HG02678 (cell line): ENCODE results near the gene HK2.
A peak's percentile ranks its signal among the peaks of the same experiment; 100 is the strongest.
"Not testable (repeated sequence)": the region's sequence is repeated elsewhere in the genome, so short reads cannot be mapped to it uniquely, and the experiment has no call there.

Experiments
- ATAC-seq: cut with Tn5 transposase; IDR thresholded peaks from one replicate; pipeline ENCODE4 v1.9.1; 2021; ENCODE audit warnings: mild to moderate bottlenecking, moderate library complexity; ENCODE audit not compliant: unreplicated experiment

The HK2 gene

DNA sequence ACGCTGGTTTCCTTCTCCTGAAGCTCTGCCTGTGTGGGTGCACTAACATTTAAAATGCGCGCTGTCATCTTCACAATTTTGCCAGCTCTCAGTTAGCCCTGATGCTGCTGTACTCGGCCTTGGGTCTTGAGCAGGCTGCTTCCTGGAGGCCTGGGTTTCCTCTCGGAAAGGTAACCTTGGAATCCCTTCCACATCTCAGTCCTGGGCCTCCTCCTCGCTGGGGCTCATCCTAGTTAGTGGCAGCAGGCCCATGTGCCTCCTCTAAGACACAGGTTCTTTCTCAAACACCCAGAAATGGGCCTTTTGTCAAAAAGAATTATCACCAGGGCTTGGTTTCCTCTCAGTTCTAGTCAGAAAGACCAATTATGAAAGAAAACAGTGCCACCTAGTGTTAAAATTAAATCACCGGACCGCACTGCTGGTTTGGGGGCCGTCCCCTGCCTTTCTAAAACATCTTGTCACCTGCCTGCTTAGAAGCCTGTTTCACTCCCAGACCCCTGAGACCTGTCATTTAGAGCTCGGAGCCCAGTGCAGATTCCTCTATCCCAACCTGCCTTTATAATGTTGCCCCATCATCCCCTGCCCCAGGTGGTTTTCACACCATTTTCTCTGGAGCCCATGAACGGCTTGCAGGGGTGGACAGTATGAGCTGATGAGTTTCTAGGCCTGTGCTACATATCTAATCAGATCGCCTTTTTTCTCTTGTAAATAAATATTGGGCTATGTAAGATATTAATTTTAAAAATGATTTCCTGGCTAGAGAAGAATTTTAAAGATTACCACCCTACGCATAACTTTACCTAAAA is 42.4 kb downstream of the HK2 start:
- peak; percentile 68 for ATAC-seq

DNA sequence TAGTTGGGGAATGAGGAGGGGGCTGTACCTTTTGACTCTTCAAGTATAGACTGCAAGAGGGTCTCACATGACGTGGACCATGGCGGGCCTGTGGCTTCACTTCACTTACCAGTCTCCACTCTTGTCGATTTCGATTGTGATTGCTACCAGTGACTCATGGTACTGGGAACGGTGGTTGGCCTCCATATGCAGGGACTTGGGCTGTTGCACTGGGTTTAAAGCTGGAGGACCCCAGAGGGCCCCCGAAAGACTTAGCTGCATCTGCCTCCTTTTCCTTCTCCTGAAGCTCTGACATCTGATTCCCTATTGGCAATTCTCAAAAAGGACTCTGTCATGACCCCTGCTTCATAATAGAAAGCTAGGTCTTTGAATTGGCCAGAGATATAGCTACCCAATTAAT is 43.4 kb downstream of the HK2 start:
- no peak for ATAC-seq

DNA sequence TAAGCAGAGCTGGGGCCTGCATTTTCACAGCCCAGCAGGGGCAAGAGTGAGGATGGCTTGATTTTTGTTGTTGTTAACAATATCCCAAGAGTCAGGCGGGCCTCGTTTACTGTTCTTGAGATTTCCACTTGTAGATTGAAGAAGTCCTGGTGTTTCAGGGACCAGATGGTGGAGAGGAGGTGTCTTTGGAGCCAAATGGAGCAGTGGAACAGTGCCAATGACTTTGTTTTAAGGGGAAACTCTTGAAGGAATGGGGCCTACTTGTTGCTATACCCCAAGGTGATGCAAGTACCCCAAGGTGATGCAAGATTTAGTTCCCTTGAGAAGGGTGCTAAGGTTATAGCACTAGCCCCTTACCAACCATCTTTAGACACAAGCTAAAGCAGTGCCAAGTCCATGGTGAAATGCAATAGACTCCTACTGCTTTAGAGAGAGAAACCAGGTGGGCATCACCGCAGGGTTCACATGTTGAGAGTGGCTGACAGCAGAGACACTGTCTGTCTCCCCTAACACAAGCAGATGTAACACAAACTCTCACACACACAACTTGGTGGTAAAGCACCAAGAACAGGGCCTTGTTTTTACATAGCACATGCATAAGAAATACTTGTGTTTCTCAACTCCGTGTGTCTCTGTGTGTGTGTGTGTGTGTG is 44.0 kb downstream of the HK2 start:
- no peak for ATAC-seq

DNA sequence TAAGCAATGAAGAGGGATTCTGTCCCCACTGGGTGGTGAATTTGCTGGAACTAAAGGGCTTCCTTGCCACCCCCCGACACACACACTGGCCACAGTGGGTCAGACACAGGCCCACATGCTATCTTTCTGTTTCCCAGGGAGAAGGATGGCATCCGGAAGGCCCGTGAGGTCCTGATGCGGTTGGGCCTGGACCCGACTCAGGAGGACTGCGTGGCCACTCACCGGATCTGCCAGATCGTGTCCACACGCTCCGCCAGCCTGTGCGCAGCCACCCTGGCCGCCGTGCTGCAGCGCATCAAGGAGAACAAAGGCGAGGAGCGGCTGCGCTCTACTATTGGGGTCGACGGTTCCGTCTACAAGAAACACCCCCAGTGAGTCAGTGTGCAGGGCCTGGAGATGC is 44.6 kb downstream of the HK2 start:
- no peak for ATAC-seq

- no peak for ATAC-seq
Observed at GRCh38 chr2:74880054-74880728, 46.3 kb downstream of the HK2 start.

- no peak for ATAC-seq
Observed at GRCh38 chr2:74881176-74881575, 47.2 kb downstream of the HK2 start.

GRCh38 chr2:74881626-74882298 is 47.8 kb downstream of the HK2 start:
- no peak for ATAC-seq

- ATAC-seq: no peak
Observed at GRCh38 chr2:74882299-74882687, 48.4 kb downstream of the HK2 start.

DNA sequence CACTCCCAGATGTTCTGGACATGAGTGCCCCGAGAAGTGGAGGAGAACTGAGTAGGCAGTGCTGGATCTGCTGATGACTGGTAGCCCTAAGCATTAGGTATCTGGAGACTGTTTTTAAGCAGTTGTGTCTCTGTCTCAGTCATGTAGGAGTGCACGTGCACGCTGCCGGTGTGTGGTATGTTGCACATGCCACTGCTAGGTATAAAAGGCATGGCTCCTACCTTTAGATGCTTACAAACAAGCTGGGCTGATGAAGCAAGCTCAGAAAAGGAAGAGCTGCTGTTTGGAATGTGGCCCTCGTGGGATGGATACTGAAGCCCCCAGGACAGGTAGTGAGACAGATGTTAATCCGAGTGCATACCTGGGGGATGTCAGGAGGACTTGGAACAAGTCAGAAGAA is 49.1 kb downstream of the HK2 start:
- ATAC-seq: no peak

DNA sequence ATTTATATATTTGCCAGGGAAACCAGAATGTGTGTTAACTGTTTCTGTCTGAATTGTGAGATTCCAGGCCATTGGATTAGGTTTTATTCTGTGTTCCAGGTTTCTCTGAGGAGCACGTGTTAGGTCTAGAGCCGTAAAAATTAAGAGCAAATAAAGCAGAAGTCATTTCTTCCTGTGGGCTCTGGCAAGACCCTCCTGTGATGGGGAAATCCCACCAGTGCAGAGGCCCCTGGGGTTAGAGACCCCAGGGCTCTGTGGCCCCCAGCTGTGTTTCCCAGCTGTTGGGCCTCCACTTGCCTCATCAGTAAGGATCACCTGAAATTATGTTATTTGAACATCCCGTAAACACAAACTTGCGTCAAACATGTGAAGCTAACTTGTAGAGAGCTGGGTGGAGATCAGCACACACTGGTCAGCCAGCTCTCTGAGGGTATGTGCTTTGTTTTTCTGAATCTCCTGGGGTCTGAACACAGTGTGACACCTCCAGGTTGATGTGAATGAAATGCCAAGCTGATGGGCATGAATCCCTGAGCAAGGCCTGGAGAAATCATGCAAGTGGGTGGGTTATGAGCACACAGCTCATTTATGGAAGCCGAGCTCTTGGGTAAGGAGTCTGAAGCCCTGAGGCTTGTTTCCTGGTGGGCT is 50.3 kb downstream of the HK2 start:
- no peak for ATAC-seq

- no peak for ATAC-seq
Observed at GRCh38 chr2:74884866-74885265, 50.9 kb downstream of the HK2 start.

GRCh38 chr2:74886251-74886650 is 52.3 kb downstream of the HK2 start:
- no peak for ATAC-seq

GRCh38 chr2:74886811-74887210 is 52.9 kb downstream of the HK2 start:
- no peak for ATAC-seq

- no peak for ATAC-seq
Observed at GRCh38 chr2:74887445-74887951, 53.6 kb downstream of the HK2 start.

DNA sequence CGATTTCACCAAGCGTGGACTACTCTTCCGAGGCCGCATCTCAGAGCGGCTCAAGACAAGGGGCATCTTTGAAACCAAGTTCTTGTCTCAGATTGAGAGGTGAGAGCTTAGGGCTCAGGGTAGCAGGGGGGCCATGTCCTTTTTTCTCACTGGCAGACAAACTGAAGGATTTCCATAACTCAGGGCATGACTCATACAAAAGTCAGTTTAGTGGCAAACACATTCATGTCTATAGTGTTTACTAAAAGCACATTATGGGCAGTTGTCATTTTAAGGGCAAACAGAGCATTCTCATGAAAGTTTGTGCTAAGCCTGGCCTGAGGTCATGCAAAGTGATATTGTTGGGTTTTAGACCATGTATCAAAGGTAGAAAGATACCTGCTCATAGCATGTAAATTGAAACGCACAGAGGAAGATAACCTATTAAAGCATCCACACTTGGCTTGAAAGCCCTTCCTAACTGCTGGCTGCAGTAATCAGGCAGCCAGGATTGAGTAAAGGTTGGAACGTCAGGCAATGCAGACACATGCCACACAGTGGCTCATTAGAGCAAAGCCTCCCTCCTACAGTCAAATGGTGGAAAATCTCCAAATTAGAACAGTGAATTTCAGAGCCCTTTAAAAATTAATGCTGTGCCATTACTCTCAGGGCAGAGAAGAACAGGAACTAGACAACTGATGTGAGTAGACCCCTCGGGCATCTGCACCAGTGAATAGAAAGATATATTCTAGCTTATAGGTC is 54.2 kb downstream of the HK2 start:
- ATAC-seq: no peak

- no peak for ATAC-seq
Observed at GRCh38 chr2:74889159-74889558, 55.2 kb downstream of the HK2 start.

- ATAC-seq: no peak
Observed at GRCh38 chr2:74890711-74891110, 56.8 kb downstream of the HK2 start.

- no peak for ATAC-seq
Observed at GRCh38 chr2:74891136-74891764, 57.3 kb downstream of the HK2 start.

GRCh38 chr2:74891816-74892215 is 57.9 kb downstream of the HK2 start:
- not testable (repeated sequence) for ATAC-seq

DNA sequence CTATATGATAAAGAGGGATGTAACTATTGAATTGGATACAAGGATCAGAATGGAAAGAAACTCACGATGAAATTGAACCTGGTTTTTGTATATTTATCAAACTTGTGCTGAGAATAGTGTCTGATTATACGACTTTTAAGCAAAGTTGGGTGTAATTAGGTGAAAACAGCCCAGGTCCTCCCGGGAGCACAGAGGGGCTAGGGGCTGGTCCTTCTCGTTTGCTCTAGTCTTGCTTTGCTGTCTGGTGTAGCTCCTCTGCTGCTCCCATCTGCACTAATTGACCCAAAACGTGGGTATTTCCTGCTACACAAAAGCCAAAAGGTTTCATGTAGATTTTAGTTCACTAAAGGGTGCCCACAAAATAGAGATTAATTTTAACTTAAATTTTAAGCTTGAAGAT is 58.7 kb downstream of the HK2 start:
- ATAC-seq: no peak
